ENCODE data around the gene IL6R. TPM values are rescaled to one million over a fixed set of nuclear protein-coding genes. Genes with fewer than 3 reads are reported as not detected.

IL6R gene
- total RNA-seq, 1 experiment from 2014 or later: 22.8 TPM

GRCh38 chr1:154398141-154398540 is 7.0 kb upstream of the IL6R start:
- DNase-seq (ENCODE audit: unreplicated experiment): no peak
- ChIA-PET POLR2A (interaction anchor here (0.6 to 1.5 kb wide), 11 partner anchors 9 to 653 kb away, joined by 3 to 5 read pairs (median 3); no protein-coding TSS in a partner anchor), CTCF (interaction anchor here (0.6 to 0.7 kb wide), 2 partner anchors 75 to 1464 kb away, joined by 3 to 4 read pairs; no protein-coding TSS in a partner anchor)
- H3K9me3 Mint-ChIP-seq (ENCODE audit: unreplicated experiment): peaks cover 10% of the 10 kb centered on the region
- no peak overlapping the region for H3K27ac Mint-ChIP-seq (ENCODE audit: low read depth, unreplicated experiment)
- intact Hi-C loops (cut with micrococcal nuclease): no loop called here
- no peak for TF ChIP-seq CTCF (IDR thresholded peaks at IDR 0.05; ENCODE audit: unreplicated experiment)
- H3K4me1 Mint-ChIP-seq (ENCODE audit: insufficient read depth, unreplicated experiment): no peaks in the 10 kb centered on the region
- no TSS peak for BruUV-seq (replicated peaks)
- H3K27me3 Mint-ChIP-seq (ENCODE audit: insufficient read depth, unreplicated experiment): no peaks in the 10 kb centered on the region
- no peaks in the 10 kb centered on the region for H3K36me3 Mint-ChIP-seq (ENCODE audit: insufficient read depth, unreplicated experiment)
- H3K4me3 Mint-ChIP-seq (ENCODE audit: unreplicated experiment): no peak overlapping the region

- POLR2A ChIA-PET: interaction anchor here (0.6 to 1.5 kb wide), 10 partner anchors 9 to 613 kb away, joined by 3 to 5 read pairs (median 3); no protein-coding TSS in a partner anchor
- no peak for TF ChIP-seq CTCF (IDR thresholded peaks at IDR 0.05; ENCODE audit: unreplicated experiment)
- Mint-ChIP-seq H3K36me3 (ENCODE audit: insufficient read depth, unreplicated experiment) (no peaks in the 10 kb centered on the region), H3K27me3 (ENCODE audit: insufficient read depth, unreplicated experiment) (no peaks in the 10 kb centered on the region), H3K27ac (ENCODE audit: low read depth, unreplicated experiment) (no peak overlapping the region), H3K4me1 (ENCODE audit: insufficient read depth, unreplicated experiment) (no peaks in the 10 kb centered on the region), H3K9me3 (ENCODE audit: unreplicated experiment) (peaks cover 10% of the 10 kb centered on the region), H3K4me3 (ENCODE audit: unreplicated experiment) (no peak overlapping the region)
- CTCF ChIA-PET: interaction anchor here (0.5 to 0.7 kb wide), 6 partner anchors 75 to 1464 kb away, joined by 3 to 4 read pairs (median 3); a partner anchor contains a TSS
- no TSS peak for BruUV-seq (replicated peaks)
- intact Hi-C loops (cut with micrococcal nuclease): no loop called here
- DNase-seq (ENCODE audit: unreplicated experiment): no peak
These were observed 6.5 kb upstream of the IL6R start for GRCh38 chr1:154398678-154399077.

- no peak for DNase-seq (ENCODE audit: unreplicated experiment)
- H3K36me3 Mint-ChIP-seq (ENCODE audit: insufficient read depth, unreplicated experiment): no peaks in the 10 kb centered on the region
- H3K4me3 Mint-ChIP-seq (ENCODE audit: unreplicated experiment): no peak overlapping the region
- no peak for TF ChIP-seq CTCF (IDR thresholded peaks at IDR 0.05; ENCODE audit: unreplicated experiment)
- POLR2A ChIA-PET: interaction anchor here (0.9 to 25.8 kb wide), 3 partner anchors 27 to 139 kb away, joined by 3 to 1077 read pairs (median 4); no protein-coding TSS in a partner anchor
- peaks cover 10% of the 10 kb centered on the region for H3K9me3 Mint-ChIP-seq (ENCODE audit: unreplicated experiment)
- intact Hi-C loops (cut with micrococcal nuclease): no loop called here
- CTCF ChIA-PET: interaction anchor here (0.7 to 1.5 kb wide), 3 partner anchors 8 to 147 kb away, joined by 3 to 4 read pairs (median 4); no protein-coding TSS in a partner anchor
- no peaks in the 10 kb centered on the region for H3K27me3 Mint-ChIP-seq (ENCODE audit: insufficient read depth, unreplicated experiment)
- no TSS peak for BruUV-seq (replicated peaks)
- H3K27ac Mint-ChIP-seq (ENCODE audit: low read depth, unreplicated experiment): no peak overlapping the region
- no peaks in the 10 kb centered on the region for H3K4me1 Mint-ChIP-seq (ENCODE audit: insufficient read depth, unreplicated experiment)
These were observed 4.8 kb upstream of the IL6R start for GRCh38 chr1:154400381-154400801.

- peaks cover 12% of the 10 kb centered on the region for H3K4me1 Mint-ChIP-seq (ENCODE audit: insufficient read depth, unreplicated experiment)
- intact Hi-C loops (cut with micrococcal nuclease): no loop called here
- TF ChIP-seq CTCF (IDR thresholded peaks at IDR 0.05; ENCODE audit: unreplicated experiment): no peak
- H3K27ac Mint-ChIP-seq (ENCODE audit: low read depth, unreplicated experiment): no peak overlapping the region
- POLR2A ChIA-PET: interaction anchor here (2.5 to 25.8 kb wide), 2 partner anchors 11 to 25 kb away, joined by 14 to 1077 read pairs; no protein-coding TSS in a partner anchor
- no peaks in the 10 kb centered on the region for H3K27me3 Mint-ChIP-seq (ENCODE audit: insufficient read depth, unreplicated experiment)
- no TSS peak for BruUV-seq (replicated peaks)
- no peaks in the 10 kb centered on the region for H3K9me3 Mint-ChIP-seq (ENCODE audit: unreplicated experiment)
- DNase-seq (ENCODE audit: unreplicated experiment): no peak
- CTCF ChIA-PET: interaction anchor here (0.6 to 1.0 kb wide), 2 partner anchors 11 to 60 kb away, joined by 3 read pairs; no protein-coding TSS in a partner anchor
- H3K4me3 Mint-ChIP-seq (ENCODE audit: unreplicated experiment): no peak overlapping the region
- H3K36me3 Mint-ChIP-seq (ENCODE audit: insufficient read depth, unreplicated experiment): peaks cover 7% of the 10 kb centered on the region
These were observed 2.7 kb upstream of the IL6R start for GRCh38 chr1:154402409-154402921.
